NCI-H510A (cell line): ENCODE results near the gene DUSP3.

ENCODE experiments used
- DNase-seq: peaks from one replicate; lab custom pipeline; 2025; lab: John Stamatoyannopoulos, UW

Gene DUSP3

GRCh38 chr17:43778337-43779144 lies at the start of gene DUSP3:
Gene DUSP3 (minus strand): TSS chr17:43778977. CDS start chr17:43778924, 53 bp downstream.
- peak; percentile 85 for DNase-seq

DNA sequence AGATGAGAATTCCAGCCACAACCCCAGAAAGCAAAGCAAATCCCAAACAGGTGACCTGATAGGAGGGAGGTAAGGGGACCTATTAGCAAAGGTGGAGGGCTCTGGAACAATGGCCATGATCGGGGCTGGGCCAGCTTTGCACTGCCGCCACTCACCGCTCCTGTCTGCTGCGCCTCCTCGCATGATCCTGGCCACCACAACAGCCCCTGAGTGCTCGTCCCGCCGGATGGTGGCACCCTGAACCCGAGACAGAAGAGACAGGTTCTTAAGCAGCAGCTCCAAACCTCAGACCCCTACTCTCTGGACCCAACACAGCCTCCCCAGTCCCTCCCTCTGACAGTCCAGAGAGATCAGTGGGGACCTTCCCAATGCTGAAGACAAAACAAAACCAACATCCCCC lies 48.8 kb upstream of the DUSP3 start:
- DNase-seq = no peak

DNA sequence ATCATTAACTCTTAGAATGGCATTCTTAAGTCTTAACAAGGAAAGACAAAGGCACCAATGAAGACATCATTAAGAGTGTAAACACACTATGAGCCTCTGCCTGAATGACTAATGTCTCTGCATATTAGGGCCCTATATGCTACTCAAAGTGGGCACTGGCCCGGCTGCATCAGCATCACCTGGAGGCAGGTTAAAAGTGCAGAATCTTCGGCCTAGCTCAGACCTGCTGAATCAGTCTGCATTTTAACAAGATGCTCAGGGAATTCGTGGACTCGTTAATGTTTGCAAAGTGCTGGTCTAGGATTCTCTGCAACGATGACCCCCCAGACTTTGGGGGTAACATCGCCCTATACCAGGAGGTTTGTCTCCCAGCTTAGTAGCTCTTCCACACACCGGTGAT lies 47.4 kb upstream of the DUSP3 start:
- DNase-seq = no peak

- no peak for DNase-seq
Measured at GRCh38 chr17:43825567-43825966, 46.8 kb upstream of the DUSP3 start.

- no peak for DNase-seq
Measured at GRCh38 chr17:43823350-43824084, 44.7 kb upstream of the DUSP3 start.

GRCh38 chr17:43822570-43823190 lies 43.9 kb upstream of the DUSP3 start:
- DNase-seq = no peak

DNA sequence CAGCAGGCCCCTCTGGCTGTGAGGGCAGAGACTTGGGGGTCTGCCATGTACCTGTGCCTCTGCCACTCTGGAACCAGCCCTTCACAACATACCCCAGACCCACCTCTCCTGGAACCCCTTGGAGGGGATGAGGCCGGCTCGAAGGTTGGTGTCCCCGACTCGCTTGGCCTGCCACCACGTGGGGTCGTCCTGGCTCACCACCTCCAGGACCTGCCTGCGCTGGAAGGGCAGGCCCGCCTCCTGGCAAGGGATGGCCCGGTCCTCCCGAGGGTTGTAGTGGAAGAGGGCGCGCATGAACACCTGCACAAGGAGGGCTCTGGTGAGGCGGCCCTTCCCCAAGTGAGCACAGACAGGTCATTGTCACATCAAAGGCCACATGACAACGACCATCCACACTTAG lies 42.0 kb upstream of the DUSP3 start:
- no peak for DNase-seq

GRCh38 chr17:43818966-43819365 lies 40.2 kb upstream of the DUSP3 start:
- DNase-seq = no peak

DNA sequence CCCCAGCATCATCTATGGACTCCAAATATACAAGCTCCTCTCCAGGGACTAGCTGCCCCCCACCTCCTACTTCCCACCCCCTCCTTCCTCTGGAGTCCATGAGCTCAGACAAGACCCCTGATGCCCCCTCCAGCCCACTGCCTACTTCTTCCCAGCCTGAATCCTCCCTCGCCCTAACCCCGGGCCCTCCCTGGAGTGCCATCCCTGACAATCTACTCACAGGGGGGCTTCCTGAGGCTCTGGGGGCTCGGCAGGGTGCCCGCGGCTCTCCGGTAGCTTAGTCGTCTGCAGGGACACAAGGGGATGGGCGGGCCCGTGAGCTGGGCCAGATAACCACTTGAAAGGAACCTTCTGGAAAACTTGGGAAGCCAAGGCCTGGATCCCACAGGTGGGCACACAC lies 39.0 kb upstream of the DUSP3 start:
- DNase-seq = no peak

- DNase-seq = no peak
Measured at GRCh38 chr17:43816336-43817320, 37.9 kb upstream of the DUSP3 start.

- no peak for DNase-seq
Measured at GRCh38 chr17:43814714-43815113, 35.9 kb upstream of the DUSP3 start.

DNA sequence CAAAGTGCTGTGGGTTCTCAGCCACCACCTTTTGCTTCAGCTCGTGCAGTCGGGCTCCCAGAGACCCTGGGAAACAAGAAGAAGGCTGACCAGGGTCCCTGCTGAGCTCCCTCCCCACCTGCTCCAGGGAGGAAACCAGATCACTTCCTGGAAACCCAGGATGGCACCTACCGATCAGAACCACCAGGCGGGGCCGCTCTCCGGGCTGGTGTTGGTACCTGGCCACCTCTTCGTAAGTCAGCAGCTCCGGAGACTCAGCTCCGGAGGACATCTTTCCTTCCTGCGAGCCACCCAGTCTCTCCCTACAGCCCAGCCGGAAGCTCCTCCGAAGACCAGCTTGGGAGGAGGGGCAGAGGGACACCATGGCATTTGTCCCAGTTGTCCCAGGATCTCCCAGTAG lies 35.2 kb upstream of the DUSP3 start:
- DNase-seq = no peak

DNA sequence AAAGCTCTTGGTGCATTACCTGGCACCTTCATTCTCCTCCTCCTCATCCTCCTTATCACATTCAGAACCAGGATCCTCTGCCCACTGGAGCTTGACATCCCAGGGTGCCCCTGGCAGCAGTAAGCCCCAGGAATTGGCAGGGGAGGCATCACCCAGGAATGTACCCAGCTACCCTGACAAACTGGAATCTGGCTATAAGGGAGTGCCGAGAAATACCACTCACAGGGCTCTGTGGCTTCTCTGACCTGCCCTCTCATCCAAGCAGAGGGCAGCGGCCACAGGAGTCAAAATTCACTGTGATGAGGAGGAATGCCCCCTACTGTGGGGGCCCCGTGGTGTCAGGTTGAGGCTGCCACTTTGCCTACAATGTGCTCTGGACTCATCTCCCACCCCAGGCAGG lies 34.6 kb upstream of the DUSP3 start:
- DNase-seq = no peak

DNA sequence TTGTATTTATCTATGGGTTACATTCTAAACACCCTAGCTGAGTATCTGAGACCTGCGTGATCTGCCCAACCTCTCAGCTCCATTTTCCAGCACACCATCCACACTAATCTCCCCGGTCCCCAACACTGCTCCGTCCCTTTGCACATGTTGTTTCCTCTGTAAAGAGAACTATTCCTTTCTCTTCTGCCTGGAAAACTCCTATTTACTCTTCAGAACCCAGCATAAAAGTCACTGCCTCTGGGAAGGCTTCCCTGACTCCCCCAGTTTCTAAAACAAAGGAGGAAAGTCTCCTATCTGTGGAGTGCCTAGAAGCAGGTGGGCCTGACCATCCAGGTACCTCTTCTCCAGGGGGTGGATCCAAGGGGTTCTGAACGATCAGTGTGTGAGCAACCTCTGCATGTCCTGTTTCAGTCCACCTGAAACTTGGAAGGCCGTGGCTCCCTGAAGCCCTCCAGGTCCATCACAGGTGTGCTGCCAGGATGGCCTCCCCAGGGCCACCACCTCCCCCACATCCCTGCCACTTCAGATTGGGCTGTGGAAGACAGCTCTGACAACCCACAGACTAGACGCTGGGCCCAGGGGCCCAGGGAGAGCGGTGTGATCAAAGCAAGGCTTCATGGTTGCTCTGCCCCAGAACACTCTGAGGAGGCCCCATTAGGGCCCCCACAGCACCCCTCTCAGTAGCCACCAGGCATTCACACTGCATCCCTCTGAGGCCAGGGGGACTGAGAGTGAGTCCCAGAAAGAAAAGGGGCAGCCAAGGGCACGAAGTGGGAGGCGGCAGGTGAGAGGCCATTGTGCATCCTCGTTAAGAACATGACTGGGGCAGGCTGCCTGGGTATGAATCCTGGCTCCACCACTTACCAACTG lies 33.9 kb upstream of the DUSP3 start:
- no peak for DNase-seq

DNA sequence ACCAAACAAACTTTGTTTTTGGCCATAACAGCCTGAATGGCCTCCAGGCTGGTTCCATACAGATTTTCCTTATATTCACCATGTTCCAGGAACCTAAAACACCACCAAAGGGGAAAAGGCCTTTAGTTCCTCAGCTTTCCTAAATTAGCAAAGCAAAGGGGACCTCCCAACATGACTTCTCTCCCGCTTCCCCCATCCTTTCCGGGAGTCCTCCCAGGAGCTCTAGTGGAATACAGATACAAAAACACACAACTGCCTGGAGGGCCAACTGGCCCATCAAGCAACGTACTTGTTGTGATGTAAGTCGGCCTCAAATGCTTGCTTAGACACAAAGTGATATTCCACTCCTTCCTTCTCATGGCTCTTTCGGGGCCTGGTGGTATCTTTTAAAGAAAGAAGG lies 32.0 kb upstream of the DUSP3 start:
- DNase-seq = no peak

DNA sequence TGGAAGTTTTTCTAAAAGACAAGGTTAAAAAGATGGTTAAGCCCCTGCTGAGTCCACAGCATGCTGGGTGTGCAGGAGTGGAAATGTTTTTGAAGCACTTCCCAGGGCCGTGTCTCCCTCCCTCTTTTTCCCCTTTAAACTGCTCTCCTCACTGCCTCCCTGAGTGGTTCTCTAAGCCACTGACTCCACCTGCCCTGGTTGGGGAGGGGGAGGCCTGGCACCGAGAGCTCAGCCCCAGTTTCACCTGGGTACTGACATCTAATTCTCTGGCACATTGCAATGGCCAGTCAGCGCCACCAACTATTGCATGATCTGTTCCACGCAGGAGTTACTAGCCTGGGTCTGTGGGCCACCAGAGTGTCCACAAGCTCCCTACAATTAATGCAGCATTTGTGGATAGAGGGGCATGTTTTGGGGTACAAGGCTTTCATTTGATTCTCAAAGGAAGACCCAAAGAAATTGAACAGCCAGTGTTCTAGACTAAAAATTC lies 31.5 kb upstream of the DUSP3 start:
- DNase-seq = no peak

- DNase-seq = no peak
Measured at GRCh38 chr17:43809121-43809520, 30.3 kb upstream of the DUSP3 start.

DNA sequence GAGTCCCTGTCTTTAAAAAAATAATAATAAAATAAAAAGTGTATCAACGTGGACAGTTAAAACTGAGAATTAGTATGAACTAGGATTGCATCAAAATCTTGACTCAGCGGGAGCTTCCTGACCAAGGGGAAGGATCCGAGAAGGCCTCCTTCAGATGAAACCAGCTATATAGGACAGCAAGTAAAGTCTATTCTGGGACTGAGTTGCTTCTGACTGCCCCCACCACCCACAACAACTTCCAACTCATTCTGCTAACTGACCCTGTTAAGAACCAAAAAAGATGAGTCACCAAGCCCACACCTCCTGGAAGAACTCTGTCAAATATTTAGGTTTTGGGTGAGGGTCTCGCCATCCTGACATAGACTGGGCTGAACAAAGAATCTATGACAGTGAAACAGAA lies 29.3 kb upstream of the DUSP3 start:
- DNase-seq = no peak

DNA sequence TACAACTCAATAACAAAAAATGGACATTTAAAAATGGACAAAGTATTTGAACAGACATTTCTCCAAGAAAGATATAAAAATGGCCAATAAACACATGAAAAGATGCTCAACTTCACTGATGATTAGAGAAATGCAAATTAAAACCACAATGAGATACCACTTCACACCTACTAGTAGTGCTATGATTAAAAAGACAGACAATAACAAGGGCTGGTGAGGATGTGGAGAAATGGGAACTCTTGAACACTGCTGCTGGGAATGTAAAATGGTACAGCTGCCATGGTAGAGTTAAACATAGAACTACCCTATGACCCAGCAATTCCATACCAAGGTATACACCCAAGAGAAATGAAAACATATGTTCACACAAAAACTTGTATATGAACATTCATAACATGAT lies 26.3 kb upstream of the DUSP3 start:
- DNase-seq = no peak

DNA sequence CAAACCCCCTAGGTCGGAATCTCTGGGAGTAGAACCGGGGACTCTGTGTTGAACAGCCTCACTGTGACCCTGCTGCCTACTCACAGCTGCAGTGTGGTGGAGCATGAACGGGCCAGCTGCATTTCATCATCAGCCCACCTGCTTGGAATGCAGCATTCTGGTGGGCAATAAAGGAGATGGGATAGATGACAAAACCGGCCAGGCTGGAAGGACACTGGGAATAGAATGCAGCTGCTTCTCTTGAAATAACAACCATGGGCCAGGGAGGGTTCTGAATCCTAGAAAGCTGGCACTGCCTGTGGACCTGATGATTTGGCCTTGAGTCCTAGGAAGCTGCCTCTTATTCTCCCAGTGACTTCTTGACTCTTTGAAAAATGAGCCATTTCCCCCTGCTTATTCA lies 25.0 kb upstream of the DUSP3 start:
- DNase-seq = no peak

GRCh38 chr17:43801844-43802243 lies 23.1 kb upstream of the DUSP3 start:
- no peak for DNase-seq
